Measurements from ENCODE around the gene C19orf44.

C19orf44 gene

DNA sequence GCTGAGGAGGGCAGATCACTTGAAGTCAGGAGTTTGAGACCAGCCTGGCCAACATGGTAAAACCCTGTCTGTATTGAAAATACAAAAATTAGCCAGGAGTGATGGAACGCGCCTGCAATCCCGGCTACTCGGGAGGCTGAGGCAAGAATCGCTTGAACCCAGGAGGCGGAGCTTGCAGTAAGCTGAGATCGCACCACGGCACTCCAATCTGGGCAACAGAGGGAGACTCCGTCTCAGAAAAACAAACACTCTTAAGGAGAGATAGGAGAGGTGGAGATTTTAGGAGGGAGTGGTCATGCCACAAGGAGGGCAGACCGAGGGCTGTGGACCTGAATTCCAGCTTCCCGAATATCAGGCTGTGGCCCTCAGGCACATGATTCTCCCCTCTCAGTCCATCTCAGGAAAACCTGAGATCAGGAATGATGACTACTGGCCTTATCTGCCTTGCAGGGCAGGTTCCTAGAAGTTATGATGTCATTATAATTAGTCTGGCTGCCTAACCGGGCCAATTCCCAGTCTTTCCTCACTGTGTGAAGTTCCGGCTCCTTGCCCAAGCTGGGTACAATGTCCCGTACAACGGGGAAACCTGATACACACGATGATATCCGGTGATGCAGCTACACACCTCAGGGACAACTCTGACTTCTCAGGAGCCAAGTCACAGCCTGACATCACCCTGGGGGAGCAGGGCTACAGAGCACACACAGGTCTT, 73.6 kb downstream of the C19orf44 start:
- Histone ChIP-seq H3F3A (ENCODE audit: control insufficient read depth, insufficient read depth) (peaks cover 14% of the 10 kb centered on the region), H3K79me2 (ENCODE audit: control insufficient read depth, low read length) (peaks cover 65% of the 10 kb centered on the region), H3K27ac (ENCODE audit: low read depth, low read length) (no peak overlapping the region), H3K27me3 (ENCODE audit: control insufficient read depth, low read length) (no peaks in the 10 kb centered on the region), H3K4me1 (ENCODE audit: control insufficient read depth, low read length) (peaks cover 29% of the 10 kb centered on the region), H3K4me2 (ENCODE audit: low read length) (no peak overlapping the region), H4K20me1 (ENCODE audit: control insufficient read depth, insufficient read depth, low read depth, low read length) (no peaks in the 10 kb centered on the region), H3K9me2 (replicated peaks; ENCODE audit: control insufficient read depth, low read length) (no peaks in the 10 kb centered on the region), H3K4me3 (ENCODE audit: low read length) (no peak overlapping the region), H3K36me3 (ENCODE audit: control insufficient read depth, low read length) (peaks cover 63% of the 10 kb centered on the region), H3K9me3 (ENCODE audit: control insufficient read depth, insufficient read depth, low read length) (no peaks in the 10 kb centered on the region)
- TF ChIP-seq CTCF (IDR thresholded peaks at IDR 0.05; ENCODE audit: low read depth, low read length, poor library complexity, severe bottlenecking) (no peak), EZH2phosphoT487 (IDR thresholded peaks at IDR 0.05; ENCODE audit: borderline replicate concordance, low read length) (no peak)

Data from DOHH2 (cell line).